HG02981 (cell line): Measurements from ENCODE around the gene AP3B1.

Experiments used
- ATAC-seq: cut with Tn5 transposase; IDR thresholded peaks from one replicate; pipeline ENCODE4 v1.9.1; 2021; ENCODE audit warnings: mild to moderate bottlenecking, moderate library complexity; ENCODE audit not compliant: unreplicated experiment

Gene AP3B1

DNA sequence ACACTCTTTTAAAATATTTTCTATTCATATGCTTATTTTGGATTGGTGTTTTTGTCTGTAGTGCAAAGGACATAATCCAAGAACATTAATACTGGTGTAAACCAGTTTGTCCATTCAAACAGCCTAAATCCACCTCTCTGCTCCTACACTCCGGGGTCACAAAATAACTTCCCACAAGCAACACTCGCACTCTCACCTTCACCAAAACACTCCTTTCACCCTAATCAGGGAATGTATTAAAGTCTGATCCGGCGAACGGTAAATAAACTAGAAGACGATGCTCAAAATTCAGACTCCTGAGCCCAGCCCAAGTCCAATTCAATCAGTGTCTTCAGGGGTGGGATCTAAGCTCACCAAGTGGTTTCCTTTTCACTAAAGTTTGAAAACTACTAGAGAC lies 649 bp downstream of the AP3B1 start:
- no peak for ATAC-seq

DNA sequence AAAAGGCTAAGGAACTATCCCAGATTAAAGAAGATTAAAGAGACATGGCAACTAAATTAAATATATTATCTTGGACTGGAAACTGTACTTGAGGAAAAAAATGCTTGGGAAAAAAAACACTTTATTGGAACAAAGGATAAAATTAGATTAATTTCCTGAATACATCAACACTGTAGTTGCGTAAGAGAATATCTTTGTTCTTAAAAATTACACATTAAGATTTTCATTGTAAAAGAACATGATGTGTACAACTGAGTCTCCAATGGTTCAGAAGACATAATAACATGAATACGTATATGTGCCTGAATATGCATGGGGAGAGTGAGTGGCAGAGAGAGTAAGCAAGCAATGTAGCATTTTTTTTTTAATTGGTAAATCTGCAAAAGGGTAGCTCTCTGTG lies 2.8 kb downstream of the AP3B1 start:
- no peak for ATAC-seq

DNA sequence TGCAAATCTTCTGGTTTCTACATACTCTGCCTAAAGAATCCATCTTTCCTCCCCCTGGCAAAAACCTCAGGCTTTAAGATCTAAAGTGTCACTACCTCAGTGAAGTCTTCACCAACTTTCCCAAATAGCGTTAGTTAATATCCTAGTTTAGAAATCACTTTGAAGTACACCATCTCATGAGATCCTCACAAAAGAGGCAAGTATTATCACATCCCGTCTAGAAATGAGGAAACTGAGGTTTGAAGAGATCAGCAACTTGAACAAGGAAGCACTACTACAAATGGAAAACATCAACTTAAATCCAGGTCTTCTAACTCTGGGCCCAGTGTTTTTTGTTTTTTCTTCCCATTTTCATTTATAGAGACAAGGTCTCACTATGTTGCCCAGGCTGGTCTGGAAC lies 4.6 kb downstream of the AP3B1 start:
- no peak for ATAC-seq

DNA sequence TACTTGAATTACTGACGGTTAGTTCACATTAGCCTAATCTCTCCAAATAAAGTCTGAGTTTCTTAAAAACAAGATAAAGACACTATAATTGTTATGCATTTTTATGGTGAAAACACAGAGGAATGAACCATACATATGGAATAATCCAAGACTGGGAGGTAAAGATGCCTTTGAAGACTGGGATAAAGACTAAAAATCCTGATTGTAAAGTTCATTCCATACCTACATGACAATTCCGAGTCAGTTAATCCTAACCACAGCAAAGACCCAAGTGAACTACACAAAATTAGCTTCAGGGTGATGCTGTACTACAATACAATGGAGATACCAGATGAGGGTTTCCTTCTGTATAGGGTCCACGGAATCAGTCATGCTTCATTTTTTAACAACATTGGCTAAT lies 6.3 kb downstream of the AP3B1 start:
- ATAC-seq, result no peak

DNA sequence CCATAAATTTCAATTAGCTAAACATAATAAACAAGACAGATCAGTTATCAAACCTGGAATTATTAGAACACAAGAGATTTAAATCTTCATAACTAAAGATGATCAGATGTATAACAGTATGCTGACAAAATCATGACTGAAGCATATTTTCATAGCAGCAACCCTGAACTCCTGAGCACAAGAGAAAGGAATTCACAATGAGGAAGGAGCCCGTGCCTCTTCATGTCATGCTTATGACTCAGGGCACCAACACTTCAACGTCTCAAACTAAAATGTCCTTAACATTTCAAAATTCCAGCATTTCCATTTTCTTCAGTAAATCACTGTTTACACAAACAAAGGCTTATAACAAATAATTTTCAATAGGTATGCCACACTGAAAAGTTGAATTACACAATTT lies 6.7 kb downstream of the AP3B1 start:
- ATAC-seq, result no peak

DNA sequence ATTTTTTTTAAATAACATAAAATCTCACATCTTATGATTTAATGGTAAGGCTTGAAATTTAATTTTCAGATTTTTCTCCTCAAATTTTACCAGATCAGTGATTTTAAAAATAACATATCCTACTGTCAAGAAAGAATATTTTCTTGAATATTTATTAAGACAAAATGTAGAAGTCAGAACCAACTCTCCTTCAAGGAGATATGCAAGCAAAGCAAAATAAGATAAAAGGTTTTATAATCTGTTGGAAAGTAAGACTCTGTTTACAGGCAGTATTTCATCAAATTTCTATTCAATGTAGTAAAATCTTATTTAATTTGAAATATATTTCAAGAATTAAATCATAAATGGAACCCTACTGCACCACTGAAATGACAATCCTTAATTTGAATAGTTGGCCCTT lies 7.3 kb downstream of the AP3B1 start:
- no peak for ATAC-seq

DNA sequence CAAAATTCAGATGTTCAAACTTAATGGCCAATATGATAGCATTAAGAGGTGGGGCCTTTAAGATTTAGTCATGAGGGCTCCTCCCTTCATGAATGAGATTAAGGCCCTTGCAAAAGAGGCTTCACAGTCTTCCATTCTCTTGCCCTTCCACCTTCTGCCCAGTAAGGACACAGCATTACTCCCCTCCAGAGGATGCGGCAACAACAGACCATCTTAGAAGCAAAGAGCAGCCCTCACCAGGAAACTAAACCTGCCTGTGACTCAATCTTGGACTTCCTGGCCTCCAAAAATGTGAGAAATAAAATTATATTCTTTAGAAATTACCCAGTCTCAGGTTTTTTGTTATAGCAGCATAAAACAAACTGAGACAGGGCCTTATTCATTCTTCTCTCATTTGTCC lies 8.2 kb downstream of the AP3B1 start:
- no peak for ATAC-seq

DNA sequence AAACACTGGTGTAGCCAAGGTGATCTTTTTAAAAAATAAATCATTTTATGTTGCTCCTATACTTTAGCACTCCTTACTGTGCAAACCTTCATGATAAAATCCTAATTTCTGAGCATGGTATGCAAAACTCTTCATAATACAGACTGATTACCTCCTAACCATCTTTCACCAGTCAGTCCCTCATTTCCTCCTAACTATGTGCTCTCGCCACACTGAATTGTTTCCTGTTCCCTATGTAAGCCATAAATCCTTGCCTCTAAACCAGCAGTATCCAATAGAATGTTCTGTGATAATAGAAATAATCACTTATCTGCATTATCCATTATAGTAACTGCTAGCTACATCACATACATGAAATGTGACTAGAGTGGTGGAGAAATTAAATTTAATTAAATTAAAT lies 10.7 kb downstream of the AP3B1 start:
- no peak for ATAC-seq

DNA sequence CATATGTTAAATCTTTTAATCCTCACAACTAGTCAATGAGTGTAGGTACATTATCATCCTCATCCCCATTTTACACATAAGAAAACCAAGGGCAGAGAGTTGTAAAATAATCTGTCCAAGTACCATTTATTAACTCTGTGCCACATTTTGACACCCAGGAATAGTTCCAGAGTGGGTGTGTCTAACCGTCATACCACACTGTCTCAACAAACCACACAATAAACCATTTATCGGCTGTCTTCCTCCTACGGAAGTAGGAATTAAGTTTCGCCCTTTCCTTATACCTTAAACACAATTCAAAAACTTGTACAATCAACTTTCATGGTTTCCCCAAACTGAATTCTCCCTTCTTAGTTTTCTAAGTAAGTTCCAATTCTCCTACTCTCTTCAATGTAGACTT lies 11.4 kb downstream of the AP3B1 start:
- ATAC-seq, result no peak

DNA sequence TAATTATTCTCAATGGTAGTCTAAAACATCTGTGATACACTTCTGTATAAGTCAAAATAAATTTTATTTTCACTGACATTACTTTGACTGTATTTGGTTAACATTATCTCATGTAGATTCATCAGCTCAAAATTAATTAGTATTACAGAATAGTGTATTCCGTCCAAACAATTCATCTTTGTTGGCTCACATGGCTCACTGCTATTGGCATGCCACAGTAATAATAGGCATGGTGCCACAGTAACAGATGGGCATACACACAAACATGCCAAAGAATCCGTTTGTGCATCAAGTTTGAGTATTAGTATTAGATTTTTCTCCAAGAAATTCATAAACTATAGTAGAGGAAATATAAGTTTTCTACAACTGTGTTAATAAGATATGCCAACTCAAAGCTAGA lies 14.2 kb downstream of the AP3B1 start:
- ATAC-seq, result no peak

DNA sequence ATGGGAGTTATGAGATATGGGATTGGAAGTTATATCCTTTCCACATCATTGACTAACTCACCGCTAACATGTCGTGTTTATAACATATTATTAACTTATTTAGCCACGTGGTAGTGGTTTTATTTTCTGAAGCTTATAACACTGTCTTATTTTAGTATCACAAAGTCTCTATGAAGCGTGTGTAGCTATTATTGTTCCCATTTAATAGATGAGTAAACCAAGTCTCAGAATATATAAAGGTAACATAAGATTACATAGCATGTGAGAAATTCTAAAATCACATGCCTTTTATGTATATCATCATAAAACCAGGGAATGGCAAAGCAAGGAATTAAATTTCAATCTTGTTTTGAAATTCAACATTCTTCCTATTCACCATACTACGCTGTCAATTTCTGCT lies 15.3 kb downstream of the AP3B1 start:
- no peak for ATAC-seq

DNA sequence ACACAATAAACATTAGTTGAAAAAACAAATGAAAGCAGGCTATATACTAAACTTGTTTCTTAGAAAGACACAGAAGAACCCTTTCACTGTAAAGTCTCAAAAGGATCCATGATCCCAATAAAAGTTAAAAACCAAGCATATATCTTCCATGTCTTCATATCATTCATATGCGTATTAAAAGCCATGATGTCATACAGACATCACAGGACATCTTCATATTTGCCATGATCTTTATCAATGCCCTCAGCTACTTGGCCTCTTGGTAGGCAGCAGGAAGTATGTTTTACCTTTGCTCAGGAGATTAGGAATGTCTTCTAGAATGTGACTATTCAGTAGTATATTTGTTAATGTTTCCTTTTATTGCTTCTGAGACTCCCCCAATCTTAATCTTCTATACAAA lies 16.8 kb downstream of the AP3B1 start:
- no peak for ATAC-seq

DNA sequence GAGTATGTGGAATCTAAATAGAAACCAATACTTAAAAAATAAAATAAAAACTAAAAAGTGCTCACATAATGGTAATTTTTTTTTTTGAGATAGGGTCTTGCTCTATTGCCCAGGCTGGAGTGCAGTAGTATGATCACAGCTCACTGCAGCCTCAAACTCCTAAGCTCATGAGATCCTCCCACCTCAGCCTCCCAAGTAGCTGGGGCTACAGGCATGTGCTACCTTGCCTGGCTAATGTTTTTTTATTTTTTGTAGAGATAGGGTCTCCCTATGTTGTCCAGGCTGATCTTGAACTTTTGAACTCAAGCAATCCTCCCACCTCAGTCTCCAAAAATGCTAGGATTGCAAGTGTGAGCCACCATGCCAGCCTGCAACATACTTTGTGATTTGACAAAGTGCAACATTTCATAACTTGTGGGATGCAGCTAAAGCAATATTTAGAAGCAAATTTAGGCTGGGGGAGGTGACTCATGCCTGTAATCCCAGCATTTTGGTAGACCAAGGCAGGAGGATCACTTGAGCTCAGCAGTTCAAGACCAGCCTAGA lies 18.4 kb downstream of the AP3B1 start:
- no peak for ATAC-seq

DNA sequence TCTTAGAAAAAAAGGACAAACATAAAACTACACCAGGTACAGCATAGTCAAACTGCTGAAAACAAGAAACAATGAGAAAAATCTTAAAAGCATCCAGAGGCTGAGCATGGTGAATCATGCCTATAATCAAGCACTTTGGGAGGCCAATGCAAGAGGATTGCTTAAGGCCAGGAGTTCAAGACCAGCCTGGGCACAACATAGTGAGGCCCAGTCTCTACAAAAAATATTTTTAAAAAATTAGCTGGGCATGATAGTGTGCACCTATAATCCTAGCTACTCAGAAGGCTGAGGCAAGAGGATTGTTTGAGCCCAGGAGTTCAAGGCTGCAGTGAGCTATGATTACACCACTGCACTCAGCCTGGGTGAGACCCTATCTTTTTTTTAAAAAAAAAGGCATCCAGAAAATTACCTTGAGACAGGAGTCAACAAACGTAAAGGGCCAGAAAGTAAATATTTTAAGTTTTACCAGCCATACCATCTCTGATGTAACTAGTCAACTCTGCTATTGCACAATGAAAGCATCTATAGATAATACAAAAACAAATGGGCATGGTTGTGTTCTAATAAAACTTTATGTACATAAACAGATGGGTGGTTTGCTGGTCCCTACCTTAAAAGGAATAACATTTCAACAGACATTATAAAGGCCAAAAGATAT lies 19.8 kb downstream of the AP3B1 start:
- no peak for ATAC-seq

DNA sequence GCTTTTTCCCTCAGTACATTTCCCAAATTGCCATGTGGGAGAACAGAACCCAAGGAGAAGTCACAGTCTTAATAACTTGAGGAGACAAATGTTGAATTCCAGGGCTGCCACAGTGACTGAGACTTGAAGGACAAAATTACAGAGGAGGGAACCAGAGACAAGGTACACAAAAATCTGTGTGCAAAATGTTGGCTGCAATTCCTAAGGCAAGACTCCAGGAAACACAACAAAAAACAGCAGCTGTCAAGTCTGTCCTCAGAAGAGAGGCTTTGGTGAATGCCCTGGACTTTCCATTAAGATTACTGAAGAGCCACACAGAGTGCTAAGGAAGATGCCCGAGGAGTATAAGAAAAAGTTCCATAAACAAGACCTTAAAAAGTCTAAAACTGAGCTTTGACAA lies 21.1 kb downstream of the AP3B1 start:
- ATAC-seq, result no peak

DNA sequence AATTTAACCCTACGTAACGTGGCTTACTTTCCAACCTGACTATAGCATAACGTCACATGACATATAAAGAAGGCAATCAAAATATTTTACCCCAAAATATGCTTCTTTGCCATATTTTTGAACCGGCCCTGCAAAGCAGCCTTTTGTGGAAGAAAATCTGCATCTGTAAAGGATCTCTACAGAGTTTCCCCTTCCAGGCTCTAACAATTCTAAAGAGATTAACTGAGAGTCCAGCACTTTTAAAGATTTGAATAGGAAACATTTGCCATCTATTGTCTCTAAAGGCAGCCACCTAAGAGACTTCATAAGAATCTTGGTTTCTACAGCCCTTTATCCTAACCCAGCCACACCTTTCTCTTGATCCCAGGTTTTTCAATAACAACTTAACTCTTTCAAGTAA lies 22.7 kb downstream of the AP3B1 start:
- no peak for ATAC-seq

DNA sequence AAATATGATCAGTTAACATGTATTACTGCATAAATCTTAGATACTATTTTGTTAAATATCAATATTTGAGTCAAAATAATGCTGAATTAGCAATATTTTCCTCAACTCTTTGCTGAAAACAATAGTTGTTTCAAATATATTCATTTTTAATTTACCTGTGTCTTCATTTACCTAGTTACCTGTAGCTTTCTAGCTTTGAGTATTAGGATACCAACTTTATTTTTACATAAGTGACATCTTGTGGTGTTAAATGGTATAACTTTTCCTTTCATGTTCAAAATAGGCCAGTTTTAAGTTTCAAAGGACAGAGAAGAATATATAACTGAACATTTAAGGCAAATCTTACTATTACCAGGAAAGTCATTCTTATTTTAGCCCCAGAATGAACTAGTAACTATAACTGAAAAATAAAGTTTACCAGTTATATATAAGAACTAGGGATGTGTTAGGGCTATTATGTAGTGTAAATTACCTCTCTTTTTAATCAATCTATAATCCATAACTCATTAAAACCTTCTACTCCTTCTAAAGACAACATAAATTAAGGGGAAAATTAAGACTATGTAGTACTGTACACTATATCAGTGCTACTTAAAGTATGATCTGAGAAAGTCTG lies 25.3 kb downstream of the AP3B1 start:
- no peak for ATAC-seq

DNA sequence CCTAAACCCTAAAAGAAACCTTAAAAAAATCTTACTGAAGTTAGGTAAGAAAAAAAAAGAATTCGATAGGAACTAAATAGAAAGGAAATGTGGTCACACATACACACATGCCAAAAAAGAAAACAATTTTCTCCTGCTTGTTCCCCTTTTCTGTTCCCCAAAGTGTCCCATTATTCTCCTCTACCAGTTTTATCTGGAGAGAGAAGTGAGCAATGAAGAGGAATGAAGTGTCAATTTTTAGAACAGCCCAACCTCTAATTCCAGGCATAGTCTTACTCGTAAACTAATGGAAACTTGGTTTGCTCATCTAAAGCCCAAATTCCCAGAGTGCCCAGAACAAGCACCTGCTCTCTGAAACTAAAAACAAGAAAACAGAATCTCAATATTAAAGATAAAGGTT lies 26.1 kb downstream of the AP3B1 start:
- ATAC-seq, result no peak

DNA sequence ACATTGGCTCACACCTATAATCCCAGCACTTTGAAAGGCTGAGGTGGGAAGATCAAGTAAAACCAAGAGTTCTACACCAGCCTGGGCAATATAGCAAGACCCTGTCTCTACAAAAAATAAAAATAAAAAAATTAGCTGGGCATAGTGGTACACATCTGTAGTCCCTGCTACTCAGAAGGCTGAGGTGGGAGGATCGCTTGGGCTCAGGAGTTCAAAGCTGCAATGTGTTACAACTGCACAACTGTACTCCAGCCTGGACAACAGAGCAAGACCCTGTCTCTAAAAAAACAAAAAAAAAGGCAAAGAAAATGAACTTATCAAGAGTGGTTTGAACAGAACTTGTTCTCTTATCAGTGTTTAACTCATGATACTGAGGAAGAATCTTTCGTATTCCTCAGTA lies 29.3 kb downstream of the AP3B1 start:
- ATAC-seq, result no peak

DNA sequence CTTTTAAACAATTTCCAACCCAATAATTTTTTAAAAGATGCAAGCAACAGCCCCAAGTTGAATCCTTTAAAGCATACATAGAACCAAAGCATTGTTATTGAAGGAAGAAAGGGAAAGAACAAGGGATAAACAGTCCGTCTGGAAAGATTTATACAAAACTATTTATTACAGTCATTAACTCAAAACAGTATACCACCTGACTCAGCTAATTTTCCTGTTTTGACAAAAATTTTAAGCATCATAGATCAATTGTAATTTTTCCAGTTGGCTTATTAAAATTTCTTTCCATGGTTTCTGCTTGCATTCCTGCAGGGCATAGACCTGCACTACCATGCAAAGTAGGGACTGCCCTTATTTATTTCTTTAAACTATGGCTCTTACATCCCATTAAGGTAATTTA lies 29.9 kb downstream of the AP3B1 start:
- no peak for ATAC-seq

DNA sequence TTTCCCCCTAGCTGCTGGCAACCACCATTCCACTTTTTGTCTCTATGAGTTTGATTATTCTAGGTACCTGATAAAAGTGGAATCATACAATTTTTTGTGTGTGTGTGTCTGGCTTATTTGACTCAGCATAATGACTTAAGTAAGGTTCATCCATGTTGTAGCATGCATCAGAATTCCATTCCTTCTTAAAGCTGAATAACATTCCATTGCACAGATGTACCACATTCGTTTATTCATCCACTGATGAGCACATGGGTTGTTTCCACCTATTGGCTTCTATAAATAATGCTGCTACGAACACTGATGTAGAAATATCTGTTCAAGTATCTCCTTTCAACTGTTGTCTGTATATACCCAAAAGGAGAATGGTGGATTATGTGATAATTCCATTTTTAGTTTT lies 33.7 kb downstream of the AP3B1 start:
- no peak for ATAC-seq

DNA sequence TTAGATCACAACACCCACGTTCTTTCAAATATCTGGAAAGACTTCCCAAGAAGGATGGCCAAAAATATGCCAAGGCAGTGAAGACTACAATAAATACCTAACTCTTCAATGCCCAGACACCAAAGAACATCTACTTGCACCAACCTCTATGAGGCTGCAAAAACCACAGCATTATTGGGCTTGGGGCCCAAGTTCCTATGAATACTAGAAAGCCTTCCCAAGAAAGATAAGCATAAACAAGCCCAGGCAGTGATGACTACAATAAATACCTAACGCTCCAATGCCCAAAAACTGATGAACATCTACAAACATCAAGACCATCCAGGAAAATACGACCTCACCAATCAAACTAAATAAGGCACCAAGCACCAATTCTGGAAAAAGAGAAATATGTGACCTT lies 41.3 kb downstream of the AP3B1 start:
- ATAC-seq, result no peak

DNA sequence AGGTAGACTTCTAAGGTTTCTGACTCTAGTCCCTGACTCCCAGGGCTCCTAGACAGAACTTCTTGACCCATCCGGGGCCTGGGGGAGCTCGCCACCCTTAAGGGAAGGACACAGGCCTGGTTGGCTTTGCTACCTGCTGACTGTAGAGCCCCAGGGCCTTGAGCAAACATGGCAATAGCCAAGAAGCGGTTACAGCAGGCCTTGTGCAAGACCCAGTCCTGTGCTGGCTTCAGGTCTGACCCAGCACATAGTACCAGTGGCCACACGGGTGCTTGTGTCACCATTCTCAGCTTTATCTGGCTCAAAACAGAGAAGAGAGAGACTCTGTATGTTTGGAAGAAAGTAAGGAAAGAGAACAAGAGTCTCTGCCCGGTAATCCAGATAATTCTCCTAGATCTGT lies 41.8 kb downstream of the AP3B1 start:
- ATAC-seq, result no peak
